SH-SY5Y (cell line): ENCODE data around the gene PADI4.

ENCODE experiments used
- GATA2 ChIP-seq: IDR thresholded peaks from 2 replicates; pipeline ENCODE4 v1.6.1; 2011; ENCODE audit warnings: mild to moderate bottlenecking, low read depth, low read length
- GATA3 ChIP-seq: IDR thresholded peaks from 2 replicates; pipeline ENCODE4 v1.6.1; 2011; ENCODE audit warnings: low read depth, mild to moderate bottlenecking, low read length, moderate library complexity

- TF ChIP-seq GATA2 (no peak), GATA3 (no peak)
Observed at GRCh38 chr1:17293681-17294425, 14.1 kb upstream of the PADI4 start.
